Smooth muscle cell (in vitro differentiated cells): ENCODE results near the gene LRP5. TPM values are rescaled to one million over a fixed set of nuclear protein-coding genes. Genes with fewer than 3 reads are reported as not detected.

ENCODE experiments used
- DNase-seq: peaks from one replicate; lab custom pipeline; 2025; ENCODE audit not compliant: unreplicated experiment; lab: John Stamatoyannopoulos, UW
- H2AFZ ChIP-seq: fragments of 200-600 bp; sonication (generic); 2 replicates; pipeline ENCODE4 v1.6.0; 2016; ENCODE audit warnings: antibody characterized with exemption, low read depth, mild to moderate bottlenecking
- H3F3A ChIP-seq: fragments of 200-600 bp; sonication (generic); 2 replicates; pipeline ENCODE4 v1.6.0; 2017; ENCODE audit warnings: antibody characterized with exemption, low read depth
- H3K27ac ChIP-seq: fragments of 200-600 bp; sonication (generic); 2 replicates; pipeline ENCODE4 v1.5.1; 2016; ENCODE audit warnings: low read depth, mild to moderate bottlenecking
- H3K27me3 ChIP-seq: fragments of 200-600 bp; sonication (generic); 2 replicates; pipeline ENCODE4 v1.6.1; 2016; ENCODE audit warnings: low read depth, mild to moderate bottlenecking
- H3K36me3 ChIP-seq: fragments of 200-600 bp; sonication (generic); 2 replicates; pipeline ENCODE4 v1.5.1; 2016; ENCODE audit warnings: low read depth
- H3K4me1 ChIP-seq: fragments of 200-600 bp; sonication (generic); 2 replicates; pipeline ENCODE4 v1.5.1; 2016; ENCODE audit warnings: low read depth
- H3K4me2 ChIP-seq: fragments of 200-600 bp; sonication (generic); 2 replicates; pipeline ENCODE4 v1.6.0; 2016; ENCODE audit warnings: mild to moderate bottlenecking
- H3K4me3 ChIP-seq: fragments of 200-600 bp; sonication (generic); 2 replicates; pipeline ENCODE4 v1.5.1; 2016; ENCODE audit warnings: mild to moderate bottlenecking
- H3K79me2 ChIP-seq: fragments of 200-600 bp; sonication (generic); 2 replicates; pipeline ENCODE4 v1.6.0; 2016; ENCODE audit warnings: low read depth, mild to moderate bottlenecking
- H3K9ac ChIP-seq: fragments of 200-600 bp; sonication (generic); 2 replicates; pipeline ENCODE4 v1.6.0; 2016; ENCODE audit warnings: low read depth
- H3K9me3 ChIP-seq: fragments of 200-600 bp; sonication (generic); replicated peaks from 2 replicates; pipeline ENCODE4 v1.5.1; 2016; ENCODE audit warnings: low read depth
- H4K20me1 ChIP-seq: fragments of 200-600 bp; sonication (generic); 2 replicates; pipeline ENCODE4 v1.6.0; 2016; ENCODE audit warnings: low read depth
- CTCF ChIP-seq: fragments of 200-600 bp; sonication (generic); IDR thresholded peaks from 2 replicates; pipeline ENCODE4 v1.5.1; 2017; ENCODE audit warnings: borderline replicate concordance, mild to moderate bottlenecking, antibody characterized with exemption; ENCODE audit not compliant: insufficient read depth, poor library complexity, severe bottlenecking
- WGBS: methylation state at CpG from one replicate; pipeline ENCODE4 v1.1.7; 2016; ENCODE audit warnings: low lambda C conversion rate; 5-methylcytosine and 5-hydroxymethylcytosine counted together
- polyA plus RNA-seq: library from polyadenylated mRNA; unstranded; fragments of >200 nt; fragmentation: Nextera tagmentation; extraction: Ambion mirVana; gene quantifications from 2 replicates; pipeline ENCODE4 v1.2.1, GENCODE V29; 2016
- total RNA-seq: library from RNA; depleted of rRNA; stranded (reverse); fragments of >200 nt; gene quantifications from 2 replicates; pipeline ENCODE4 v1.2.3, GENCODE V29; 2014

The LRP5 gene
- total and polyA plus RNA-seq, 2 experiments from 2014 or later, result 16.1 to 26.6 TPM

- Histone ChIP-seq H3K4me2 (no peak overlapping the region), H4K20me1 (peaks cover 89% of the 10 kb centered on the region), H3K9me3 (no peaks in the 10 kb centered on the region), H3K79me2 (peaks cover 92% of the 10 kb centered on the region), H3K9ac (no peak overlapping the region), H3K4me3 (no peak overlapping the region), H3K27ac (no peak overlapping the region), H3K27me3 (no peaks in the 10 kb centered on the region), H3K4me1 (no peaks in the 10 kb centered on the region), H2AFZ (no peak overlapping the region), H3F3A (no peaks in the 10 kb centered on the region), H3K36me3 (no peaks in the 10 kb centered on the region)
- 96% methylated on average over 2 of the region's 2 CpGs for WGBS
- no peak for TF ChIP-seq CTCF
- DNase-seq, result no peak
Measured at GRCh38 chr11:68480193-68480592, 167.8 kb downstream of the LRP5 start.

DNA sequence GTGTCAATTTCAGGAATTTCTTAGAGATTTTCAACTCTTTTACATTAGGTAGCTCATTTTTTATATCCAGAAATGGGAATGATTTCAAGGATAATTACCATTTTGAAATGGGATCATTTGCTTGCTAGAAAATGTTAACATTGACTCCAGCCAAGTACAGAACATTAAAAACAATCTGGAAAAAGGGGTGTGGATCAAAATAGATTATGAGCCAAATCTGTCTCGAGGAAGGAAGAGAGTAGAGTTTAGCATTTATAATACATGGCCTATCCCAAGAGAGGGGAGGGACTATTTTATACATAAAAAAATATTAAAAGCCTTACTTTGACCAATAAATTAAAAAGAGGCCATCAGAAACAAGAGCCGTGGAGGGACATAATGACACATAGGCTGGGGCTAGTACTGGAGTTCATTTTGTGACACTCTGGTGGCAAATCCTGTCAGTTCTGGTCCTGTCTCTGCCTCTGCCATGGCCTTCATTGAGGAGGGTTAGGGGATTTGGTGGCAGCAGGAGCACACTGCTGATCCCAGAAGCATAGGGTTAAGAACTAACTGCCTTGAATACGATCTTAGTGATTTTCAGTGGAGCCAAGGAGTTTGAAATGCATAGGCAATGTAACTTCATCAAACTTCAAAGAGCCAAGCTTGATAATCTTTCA lies 168.6 kb downstream of the LRP5 start:
- no peak overlapping the region for H3K9ac ChIP-seq
- H3K4me1 ChIP-seq, result no peaks in the 10 kb centered on the region
- H3K79me2 ChIP-seq, result peaks cover 100% of the 10 kb centered on the region
- H3K4me3 ChIP-seq, result no peak overlapping the region
- no peak overlapping the region for H2AFZ ChIP-seq
- 72% methylated on average over 3 of the region's 3 CpGs for WGBS
- DNase-seq, result no peak
- H3K27ac ChIP-seq, result peak overlapping the region; percentile 21
- H3K9me3 ChIP-seq, result no peaks in the 10 kb centered on the region
- H3K36me3 ChIP-seq, result no peaks in the 10 kb centered on the region
- no peaks in the 10 kb centered on the region for H3F3A ChIP-seq
- H3K4me2 ChIP-seq, result no peak overlapping the region
- no peaks in the 10 kb centered on the region for H3K27me3 ChIP-seq
- H4K20me1 ChIP-seq, result peaks cover 96% of the 10 kb centered on the region
- no peak for TF ChIP-seq CTCF

GRCh38 chr11:68481579-68482240 lies 169.3 kb downstream of the LRP5 start:
- Histone ChIP-seq H3K79me2 (peaks cover 100% of the 10 kb centered on the region), H2AFZ (no peak overlapping the region)

More at GRCh38 chr11:68481579-68482240, 169.3 kb downstream of the LRP5 start:
- H3K27ac ChIP-seq, result no peak overlapping the region
- H3K9ac ChIP-seq, result no peak overlapping the region
- WGBS, result 91% methylated on average over 6 of the region's 6 CpGs
- H3K36me3 ChIP-seq, result no peaks in the 10 kb centered on the region
- no peak for TF ChIP-seq CTCF
- H4K20me1 ChIP-seq, result peaks cover 99% of the 10 kb centered on the region
- H3F3A ChIP-seq, result no peaks in the 10 kb centered on the region
- DNase-seq, result no peak
- H3K4me3 ChIP-seq, result no peak overlapping the region
- no peaks in the 10 kb centered on the region for H3K27me3 ChIP-seq
- H3K4me2 ChIP-seq, result no peak overlapping the region
- H3K4me1 ChIP-seq, result no peaks in the 10 kb centered on the region
- H3K9me3 ChIP-seq, result no peaks in the 10 kb centered on the region
